HG02973 (cell line): ENCODE data around the gene STIMATE.

Experiments
- ATAC-seq: cut with Tn5 transposase; IDR thresholded peaks from one replicate; pipeline ENCODE4 v1.9.1; 2021; ENCODE audit warnings: moderate library complexity; ENCODE audit not compliant: unreplicated experiment

STIMATE gene

GRCh38 chr3:52843108-52843865 lies 54.1 kb downstream of the STIMATE start:
- no peak for ATAC-seq

- no peak for ATAC-seq
Observed at GRCh38 chr3:52842424-52842823, 54.9 kb downstream of the STIMATE start.

- no peak for ATAC-seq
Observed at GRCh38 chr3:52841981-52842340, 55.4 kb downstream of the STIMATE start.

GRCh38 chr3:52841211-52841980 lies 56.0 kb downstream of the STIMATE start:
- ATAC-seq = no peak

- no peak for ATAC-seq
Observed at GRCh38 chr3:52839892-52840545, 57.3 kb downstream of the STIMATE start.

- ATAC-seq = no peak
Observed at GRCh38 chr3:52839268-52839575, 58.1 kb downstream of the STIMATE start.

GRCh38 chr3:52838561-52839267 lies 58.6 kb downstream of the STIMATE start:
- ATAC-seq = no peak

GRCh38 chr3:52836986-52837385 lies 60.4 kb downstream of the STIMATE start:
- no peak for ATAC-seq

GRCh38 chr3:52836471-52836845 lies 60.9 kb downstream of the STIMATE start:
- ATAC-seq = no peak

GRCh38 chr3:52835766-52836470 lies 61.4 kb downstream of the STIMATE start:
- no peak for ATAC-seq

- ATAC-seq = no peak
Observed at GRCh38 chr3:52834871-52835501, 62.4 kb downstream of the STIMATE start, which contains the start of gene MUSTN1. MUSTN1 (minus strand) TSS chr3:52835019; CDS start chr3:52834948, 71 bp downstream.

GRCh38 chr3:52833202-52833601 lies 64.1 kb downstream of the STIMATE start:
- ATAC-seq = no peak

- no peak for ATAC-seq
Observed at GRCh38 chr3:52831500-52832301, 65.6 kb downstream of the STIMATE start.

- no peak for ATAC-seq
Observed at GRCh38 chr3:52830535-52831258, 66.7 kb downstream of the STIMATE start, which contains the start of gene ITIH4. ITIH4 (minus strand) TSS chr3:52830672; CDS start chr3:52830642, 30 bp downstream.

GRCh38 chr3:52829906-52830463 lies 67.4 kb downstream of the STIMATE start:
- no peak for ATAC-seq

- ATAC-seq = no peak
Observed at GRCh38 chr3:52829482-52829881, 67.9 kb downstream of the STIMATE start.

GRCh38 chr3:52827866-52828376 lies 69.4 kb downstream of the STIMATE start:
- no peak for ATAC-seq

- no peak for ATAC-seq
Observed at GRCh38 chr3:52827441-52827840, 69.9 kb downstream of the STIMATE start.
